Measurements from ENCODE around the gene CAST.
"Not testable (repeated sequence)": the region's sequence is repeated elsewhere in the genome, so short reads cannot be mapped to it uniquely, and the experiment has no call there.

Gene CAST, protein sequence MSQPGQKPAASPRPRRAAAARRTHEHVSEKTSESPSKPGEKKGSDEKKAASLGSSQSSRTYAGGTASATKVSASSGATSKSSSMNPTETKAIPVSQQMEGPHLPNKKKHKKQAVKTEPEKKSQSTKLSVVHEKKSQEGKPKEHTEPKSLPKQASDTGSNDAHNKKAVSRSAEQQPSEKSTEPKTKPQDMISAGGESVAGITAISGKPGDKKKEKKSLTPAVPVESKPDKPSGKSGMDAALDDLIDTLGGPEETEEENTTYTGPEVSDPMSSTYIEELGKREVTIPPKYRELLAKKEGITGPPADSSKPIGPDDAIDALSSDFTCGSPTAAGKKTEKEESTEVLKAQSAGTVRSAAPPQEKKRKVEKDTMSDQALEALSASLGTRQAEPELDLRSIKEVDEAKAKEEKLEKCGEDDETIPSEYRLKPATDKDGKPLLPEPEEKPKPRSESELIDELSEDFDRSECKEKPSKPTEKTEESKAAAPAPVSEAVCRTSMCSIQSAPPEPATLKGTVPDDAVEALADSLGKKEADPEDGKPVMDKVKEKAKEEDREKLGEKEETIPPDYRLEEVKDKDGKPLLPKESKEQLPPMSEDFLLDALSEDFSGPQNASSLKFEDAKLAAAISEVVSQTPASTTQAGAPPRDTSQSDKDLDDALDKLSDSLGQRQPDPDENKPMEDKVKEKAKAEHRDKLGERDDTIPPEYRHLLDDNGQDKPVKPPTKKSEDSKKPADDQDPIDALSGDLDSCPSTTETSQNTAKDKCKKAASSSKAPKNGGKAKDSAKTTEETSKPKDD

GRCh38 chr5:96661855-96662724, at the start of gene CAST:
CAST (plus strand) TSS chr5:96662376; CDS start chr5:96662423, 47 bp downstream.
- DNase-seq, result peak; percentile 86

- peak; percentile 65 for DNase-seq
Measured at GRCh38 chr5:96614110-96614691, 48.0 kb upstream of the CAST start.

- no peak for DNase-seq
Measured at GRCh38 chr5:96615223-96615622, 47.0 kb upstream of the CAST start.

DNA sequence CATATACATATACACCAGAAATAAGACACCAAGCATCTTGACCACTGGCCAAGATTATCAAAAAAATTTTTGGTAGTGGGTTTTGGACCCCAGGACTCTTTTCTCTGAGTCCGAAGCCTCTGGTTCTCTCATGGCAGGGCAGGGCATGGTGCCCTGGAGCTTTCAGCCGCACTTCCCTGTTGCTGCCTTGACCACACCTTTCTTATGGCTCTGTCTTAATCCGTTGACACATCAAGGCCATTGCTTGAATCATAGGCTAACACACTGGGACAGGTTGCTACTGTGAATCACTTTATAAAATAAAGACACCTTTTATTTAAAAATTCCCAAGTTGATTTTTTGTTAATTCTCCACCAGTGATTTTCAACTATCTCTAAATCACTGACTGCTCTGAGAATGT, 45.4 kb upstream of the CAST start:
- no peak for DNase-seq

DNA sequence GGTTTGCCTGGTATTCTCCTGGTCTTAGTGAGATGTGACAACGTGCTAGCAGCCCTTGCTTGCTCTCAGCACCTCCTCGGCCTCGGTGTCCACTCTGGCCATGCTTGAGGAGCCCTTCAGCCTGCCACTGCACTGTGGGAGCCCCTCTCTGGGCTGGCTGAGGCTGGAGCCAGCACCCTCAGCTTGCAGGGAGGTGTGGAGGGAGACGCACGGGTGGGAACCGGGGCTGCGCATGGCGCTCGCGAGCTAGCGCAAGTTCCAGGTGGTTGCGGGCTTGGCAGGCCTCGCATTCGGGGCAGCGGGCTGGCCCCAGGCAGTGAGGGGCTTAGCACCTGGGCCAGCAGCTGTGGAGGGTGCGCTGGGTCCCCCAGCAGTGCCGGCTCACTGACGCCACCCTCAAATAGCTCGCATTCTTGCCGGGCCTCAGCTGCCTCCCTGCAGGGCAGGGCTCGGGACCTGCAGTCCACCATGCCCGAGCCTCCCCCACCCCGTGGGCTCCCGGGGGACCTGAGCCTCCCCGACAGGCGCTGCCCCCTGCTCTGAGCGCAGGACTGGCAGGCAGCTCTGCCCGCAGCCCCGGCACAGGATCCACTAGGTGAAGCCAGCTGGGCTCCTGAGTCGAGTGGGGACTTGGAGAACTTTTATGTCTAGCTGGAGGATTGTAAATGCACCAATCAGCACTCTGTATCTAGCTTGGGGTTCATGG, 43.7 kb upstream of the CAST start:
- not testable (repeated sequence) for DNase-seq

DNA sequence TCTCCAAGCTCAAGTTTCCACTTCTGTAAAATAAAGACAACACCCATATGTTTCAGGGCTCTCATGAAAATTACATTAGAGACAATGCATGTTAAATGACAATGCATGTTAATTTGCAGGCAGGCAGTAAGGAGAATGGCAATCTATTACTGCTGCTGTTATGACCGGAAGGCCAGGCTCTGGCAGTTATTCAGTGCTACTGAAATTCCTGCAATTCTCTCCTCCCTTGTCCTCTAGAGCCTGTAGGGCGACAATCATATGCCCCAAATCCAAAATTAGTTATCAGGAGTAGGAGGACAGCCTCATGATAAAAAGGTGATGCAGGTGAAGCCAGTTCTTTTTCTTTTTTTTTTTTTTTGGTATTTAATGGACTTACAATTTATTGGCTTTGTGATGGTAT, 42.2 kb upstream of the CAST start:
- DNase-seq, result no peak

GRCh38 chr5:96624596-96624995, 37.6 kb upstream of the CAST start:
- DNase-seq, result no peak

DNA sequence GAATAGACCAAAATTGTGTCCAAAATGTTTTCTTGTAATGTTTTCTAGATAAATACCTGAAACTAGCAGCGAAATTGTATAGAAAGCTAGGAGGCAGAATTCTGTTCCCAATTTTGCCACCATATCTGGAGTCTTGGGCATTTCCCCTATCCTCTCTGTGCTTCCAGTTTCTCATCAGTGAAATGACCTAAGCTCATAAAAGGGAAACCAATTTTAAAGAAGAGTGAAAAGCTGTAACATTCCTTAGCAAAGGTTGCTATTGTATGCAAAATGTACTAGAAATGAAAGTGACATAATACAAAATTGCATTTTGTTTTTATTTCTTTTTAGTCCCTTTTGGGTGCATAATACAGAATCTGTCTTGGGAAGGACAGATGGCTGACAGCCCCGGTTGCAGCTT, 36.8 kb upstream of the CAST start:
- DNase-seq, result no peak

- DNase-seq, result no peak
Measured at GRCh38 chr5:96626956-96627355, 35.2 kb upstream of the CAST start.

DNA sequence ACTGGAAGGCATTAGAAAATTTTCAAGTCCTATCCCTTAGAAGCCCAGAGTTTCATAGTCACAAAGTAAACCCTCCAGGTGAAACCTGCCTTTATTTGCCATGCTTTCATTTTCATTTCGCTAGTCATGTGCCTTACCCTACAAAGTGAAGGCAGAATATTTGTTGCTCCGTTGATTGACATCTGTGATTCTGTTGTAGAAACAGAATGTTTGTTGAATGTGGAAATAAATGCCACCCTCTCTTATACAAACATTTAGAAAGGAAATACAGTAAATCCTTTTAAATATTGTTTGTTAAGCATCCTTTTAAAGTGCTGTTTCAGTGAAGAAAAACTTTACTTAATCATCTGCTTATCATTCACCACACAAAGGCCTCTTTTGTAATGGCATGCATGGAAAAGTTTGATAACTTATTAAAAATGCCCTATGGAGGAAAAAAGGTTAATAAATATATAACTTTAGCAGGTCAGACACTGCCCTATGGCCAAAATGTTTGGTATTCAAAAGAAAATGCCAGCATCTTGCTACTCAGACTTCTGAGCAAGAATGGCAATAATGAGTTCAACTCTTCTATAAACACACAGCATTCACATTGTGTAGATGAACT, 34.3 kb upstream of the CAST start:
- no peak for DNase-seq

GRCh38 chr5:96628406-96628805, 33.8 kb upstream of the CAST start:
- no peak for DNase-seq

DNA sequence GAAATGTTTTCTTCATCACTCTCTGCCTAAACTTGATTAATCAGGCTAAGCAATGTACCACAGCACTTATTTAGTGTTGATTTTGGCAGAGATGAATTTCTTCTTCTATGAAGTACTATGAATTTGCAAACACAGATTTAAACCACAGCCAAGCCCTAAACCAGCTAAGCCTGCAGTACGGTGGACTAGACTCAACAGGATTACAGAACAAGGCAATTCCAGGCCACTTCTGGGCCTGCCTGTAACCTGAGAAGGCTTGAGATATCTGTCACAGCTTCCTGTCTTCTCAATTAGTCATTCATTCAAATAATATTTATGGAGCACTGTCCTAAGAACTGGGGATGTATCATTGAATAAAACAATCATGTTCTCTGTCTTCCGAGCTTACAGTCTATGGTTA, 32.4 kb upstream of the CAST start:
- DNase-seq, result no peak

- DNase-seq, result no peak
Measured at GRCh38 chr5:96633820-96634219, 28.4 kb upstream of the CAST start.

GRCh38 chr5:96634881-96635280, 27.3 kb upstream of the CAST start:
- DNase-seq, result no peak

- DNase-seq, result no peak
Measured at GRCh38 chr5:96636046-96636445, 26.1 kb upstream of the CAST start.

GRCh38 chr5:96636594-96636993, 25.6 kb upstream of the CAST start:
- no peak for DNase-seq

GRCh38 chr5:96637196-96637595, 25.0 kb upstream of the CAST start:
- DNase-seq, result no peak

DNA sequence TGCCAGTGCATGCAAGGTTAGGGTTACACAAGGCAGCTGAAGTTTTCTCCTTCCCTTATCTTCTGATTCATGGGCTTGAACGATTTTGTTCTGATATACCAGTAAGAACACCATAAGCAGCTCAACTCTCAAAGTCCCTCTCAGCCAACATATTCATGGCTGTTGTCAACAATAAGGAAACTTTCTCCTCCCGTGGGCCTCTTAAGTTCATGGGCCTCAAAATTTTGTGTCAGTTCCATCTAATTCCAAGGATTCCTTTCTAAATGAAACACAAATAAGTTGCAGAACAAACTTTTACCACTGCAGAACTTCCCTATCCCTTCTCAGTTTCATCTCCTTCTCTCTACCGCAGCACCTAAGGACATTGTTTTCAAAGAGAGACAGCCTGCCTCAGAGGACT, 23.6 kb upstream of the CAST start:
- no peak for DNase-seq

DNA sequence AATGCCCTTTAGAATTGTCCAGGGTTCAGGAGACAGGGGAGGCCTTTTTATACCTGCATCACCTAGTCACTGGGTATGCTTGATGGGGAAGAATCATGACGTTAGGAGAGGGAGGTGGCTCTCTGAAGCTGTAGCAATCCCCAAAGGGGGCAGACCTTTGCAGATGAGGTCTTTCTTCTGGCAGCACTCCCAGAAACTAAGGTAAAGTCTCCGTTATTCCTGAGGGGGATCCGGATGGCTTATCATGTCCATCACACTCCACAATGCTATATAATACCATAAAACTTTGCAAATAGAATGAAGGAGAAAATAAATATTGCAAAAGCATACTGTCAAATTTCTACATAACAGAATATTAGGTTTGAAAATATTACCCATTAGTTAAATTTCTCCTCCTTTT, 21.5 kb upstream of the CAST start:
- no peak for DNase-seq

DNA sequence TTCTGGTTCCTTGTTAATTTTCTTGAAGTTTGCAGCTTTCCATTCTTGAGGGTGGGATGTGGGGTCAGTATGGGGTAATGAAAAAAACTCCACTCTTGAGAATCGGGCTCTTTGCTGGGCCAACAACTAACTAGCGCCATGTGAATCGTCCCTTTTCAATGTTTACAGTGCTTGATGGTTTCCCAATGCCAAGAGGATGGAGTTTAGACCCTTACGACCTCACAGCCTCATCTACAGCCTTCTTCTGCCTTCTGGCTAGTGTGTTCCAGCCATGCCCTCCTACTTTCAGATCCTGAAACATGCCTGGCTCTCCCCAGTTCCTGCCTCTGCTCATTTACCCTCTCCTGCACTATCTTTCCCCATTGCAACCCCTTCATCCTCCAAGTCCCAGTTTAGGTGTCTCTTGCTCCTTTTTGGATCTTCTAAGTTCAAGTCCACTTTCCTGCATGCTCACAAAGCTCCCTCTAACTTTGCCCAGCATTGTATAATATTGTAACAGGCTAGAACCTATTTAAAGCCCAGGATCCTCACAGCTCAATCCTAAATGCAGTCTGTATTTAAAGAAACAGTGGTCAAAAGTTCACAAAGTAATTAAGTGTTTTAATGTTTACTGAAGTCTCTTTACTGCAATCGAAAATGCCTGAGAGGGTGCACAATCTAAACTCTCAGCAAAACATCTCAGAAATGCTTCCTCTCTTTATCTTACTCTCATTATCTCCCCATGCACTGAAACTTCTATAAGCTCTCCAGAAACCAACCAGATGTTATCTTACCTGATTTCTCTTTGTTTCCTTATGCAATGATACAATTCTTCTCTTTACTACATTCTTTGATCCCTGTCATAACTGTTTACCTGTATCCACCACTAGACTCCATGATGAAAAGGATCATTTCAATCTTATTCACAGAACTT, 20.6 kb upstream of the CAST start:
- DNase-seq, result no peak

DNA sequence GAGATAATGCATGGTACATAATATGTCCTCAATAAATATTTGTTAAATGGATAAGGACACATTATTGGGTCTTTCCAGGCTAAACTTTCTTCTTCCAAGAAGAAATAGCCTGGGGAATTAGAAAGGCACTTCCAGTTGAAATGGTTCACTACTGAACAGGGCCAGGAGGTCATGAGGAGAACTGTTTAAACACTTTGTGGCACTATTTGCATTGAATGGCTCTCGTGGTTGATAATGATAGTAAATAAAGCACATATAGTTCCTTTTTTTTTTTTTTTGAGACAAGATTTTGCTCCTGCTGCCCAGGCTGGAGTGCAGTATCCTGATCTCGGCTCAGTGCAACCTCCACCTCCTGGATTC, 19.9 kb upstream of the CAST start:
- no peak for DNase-seq

Measured in right forelimb (tissue), 1 donor.